Measurements from ENCODE around the gene FAM219B.
"Not testable (repeated sequence)": the region's sequence is repeated elsewhere in the genome, so short reads cannot be mapped to it uniquely, and the experiment has no call there.

FAM219B gene

DNA sequence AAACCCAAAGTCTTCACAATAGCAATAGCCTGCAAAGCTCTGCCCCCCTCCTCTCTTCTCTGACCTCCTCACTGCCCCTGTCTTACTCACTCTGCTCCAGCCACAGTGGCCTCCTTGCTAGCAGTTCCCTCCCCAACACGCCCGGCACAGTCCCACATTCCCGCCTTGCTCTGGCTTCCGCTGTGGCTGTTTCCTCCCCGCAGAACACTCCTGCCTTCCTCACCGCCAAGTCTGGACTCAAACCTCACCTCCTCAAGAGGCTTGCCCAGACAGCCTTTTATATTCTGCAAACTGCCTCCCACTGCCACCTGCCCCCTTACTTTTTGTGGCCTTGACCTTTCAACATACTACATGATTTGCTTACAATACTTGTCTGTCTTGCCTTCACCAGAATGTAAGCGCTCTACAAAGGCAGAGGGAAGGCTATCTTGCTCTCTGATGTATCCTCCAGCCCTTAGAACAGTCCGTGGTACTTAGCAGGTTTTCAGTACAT is 17.2 kb downstream of the FAM219B start:
- no peak for TF ChIP-seq CTCF (IDR thresholded peaks at IDR 0.05; ENCODE audit: borderline replicate concordance, control extremely low read depth, extremely low read depth, insufficient read depth, missing control alignments)
- in situ Hi-C loops (cut with MboI; ENCODE audit: low sequenced_read_pairs, unreplicated experiment), result no loop called here
- DNase-seq (ENCODE audit: low spot score), result peak; percentile 46

GRCh38 chr15:74888716-74889115 is 17.9 kb downstream of the FAM219B start:
- no peak for DNase-seq (ENCODE audit: low spot score)
- TF ChIP-seq CTCF (IDR thresholded peaks at IDR 0.05; ENCODE audit: borderline replicate concordance, control extremely low read depth, extremely low read depth, insufficient read depth, missing control alignments), result no peak
- in situ Hi-C loops (cut with MboI; ENCODE audit: low sequenced_read_pairs, unreplicated experiment), result no loop called here

DNA sequence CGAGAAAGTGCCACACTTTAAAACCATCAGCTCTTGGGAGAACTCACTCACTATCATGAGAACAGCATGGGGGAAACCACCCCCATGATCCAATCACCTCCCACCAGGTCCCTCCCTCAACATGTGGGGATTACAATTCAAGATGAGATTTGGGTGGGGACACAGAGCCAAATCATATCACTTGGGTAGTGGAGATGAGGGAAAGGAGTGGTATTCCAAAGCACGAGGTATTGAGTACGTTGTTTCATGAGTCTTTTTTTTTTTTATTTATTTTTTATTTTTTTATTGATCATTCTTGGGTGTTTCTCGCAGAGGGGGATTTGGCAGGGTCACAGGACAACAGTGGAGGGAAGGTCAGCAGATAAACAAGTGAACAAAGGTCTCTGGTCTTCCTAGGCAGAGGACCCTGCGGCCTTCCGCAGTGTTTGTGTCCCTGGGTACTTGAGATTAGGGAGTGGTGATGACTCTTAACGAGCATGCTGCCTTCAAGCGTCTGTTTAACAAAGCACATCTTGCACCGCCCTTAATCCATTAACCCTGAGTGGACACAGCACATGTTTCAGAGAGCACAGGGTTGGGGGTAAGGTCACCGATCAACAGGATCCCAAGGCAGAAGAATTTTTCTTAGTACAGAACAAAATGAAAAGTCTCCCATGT is 19.0 kb downstream of the FAM219B start:
- in situ Hi-C loops (cut with MboI; ENCODE audit: low sequenced_read_pairs, unreplicated experiment); DNase-seq (ENCODE audit: low spot score): not testable (repeated sequence)

- no peak for DNase-seq (ENCODE audit: low spot score)
- no peak for TF ChIP-seq CTCF (IDR thresholded peaks at IDR 0.05; ENCODE audit: borderline replicate concordance, control extremely low read depth, extremely low read depth, insufficient read depth, missing control alignments)
- in situ Hi-C loops (cut with MboI; ENCODE audit: low sequenced_read_pairs, unreplicated experiment), result no loop called here
These were observed 21.2 kb downstream of the FAM219B start for GRCh38 chr15:74885461-74885860.

- in situ Hi-C loops (cut with MboI; ENCODE audit: low sequenced_read_pairs, unreplicated experiment), result no loop called here
- no peak for DNase-seq (ENCODE audit: low spot score)
These were observed 22.0 kb downstream of the FAM219B start for GRCh38 chr15:74884428-74885223.

DNA sequence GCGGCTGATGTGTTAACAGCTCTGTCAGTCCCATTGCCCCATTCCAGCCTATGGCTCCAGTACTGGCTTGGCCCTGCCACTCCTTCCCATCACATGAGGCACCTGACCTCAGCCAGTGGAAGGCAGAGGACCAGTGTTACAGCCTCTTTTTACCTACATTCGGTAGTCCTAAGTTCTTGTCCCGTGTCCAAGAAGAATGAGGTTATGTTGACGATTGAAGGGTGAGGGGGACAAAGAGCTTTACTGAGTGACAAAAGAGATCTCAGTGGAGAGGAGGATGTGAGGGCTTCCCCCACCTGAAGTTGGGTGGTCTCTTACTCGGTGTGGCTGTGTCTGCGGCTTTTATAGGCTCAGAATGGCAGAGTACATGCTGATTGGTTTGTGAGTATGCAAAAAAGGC is 24.1 kb downstream of the FAM219B start:
- DNase-seq (ENCODE audit: low spot score), result no peak
- TF ChIP-seq CTCF (IDR thresholded peaks at IDR 0.05; ENCODE audit: borderline replicate concordance, control extremely low read depth, extremely low read depth, insufficient read depth, missing control alignments), result no peak
- in situ Hi-C loops (cut with MboI; ENCODE audit: low sequenced_read_pairs, unreplicated experiment), result no loop called here

More at GRCh38 chr15:74884428-74885223, 22.0 kb downstream of the FAM219B start:
- no peak for TF ChIP-seq CTCF (IDR thresholded peaks at IDR 0.05; ENCODE audit: borderline replicate concordance, control extremely low read depth, extremely low read depth, insufficient read depth, missing control alignments)

GRCh38 chr15:74878273-74878672 is 28.4 kb downstream of the FAM219B start:
- no peak for DNase-seq (ENCODE audit: low spot score)
- in situ Hi-C loops (cut with MboI; ENCODE audit: low sequenced_read_pairs, unreplicated experiment), result no loop called here
- no peak for TF ChIP-seq CTCF (IDR thresholded peaks at IDR 0.05; ENCODE audit: borderline replicate concordance, control extremely low read depth, extremely low read depth, insufficient read depth, missing control alignments)

All from GM13976 (cell line).